OCI-LY1 (cell line): ENCODE measurements around the gene ANKS4B.

Experiments
- CTCF ChIP-seq: fragments of 200-600 bp; sonication (generic), shearing (Covaris generic); IDR thresholded peaks from 2 replicates; pipeline ENCODE4 v1.5.1; 2017; ENCODE audit warnings: mild to moderate bottlenecking, antibody characterized with exemption, low read length, moderate library complexity, mixed read lengths
- EZH2 ChIP-seq: fragments of 200-600 bp; sonication (generic), shearing (Covaris generic); IDR thresholded peaks from 2 replicates; pipeline ENCODE4 v1.8.0; 2017; ENCODE audit warnings: borderline replicate concordance, mixed run types, mild to moderate bottlenecking, antibody characterized with exemption, low read length, moderate library complexity, mixed read lengths

GRCh38 chr16:21242756-21243155 is 9.3 kb downstream of the ANKS4B start:
- TF ChIP-seq CTCF (no peak), EZH2 (no peak)
